Body of pancreas (tissue), 4 donors: ENCODE results near the gene AHCYL2.

ENCODE experiments used
- POLR2A ChIP-seq, 3 donors: fragments of 450-650 bp; IDR thresholded peaks; one replicate each; pipeline ENCODE4 v1.6.1; 2016; ENCODE audit warnings: antibody characterized with exemption in 3 of 3, mild to moderate bottlenecking in 2 of 3
- TF ChIP-seq, protein P1 (sequence below), 7 experiments: fragments of 450-650 bp in 4 of 7; fragments of 200-600 bp in 3 of 7; sonication (generic) in 3 of 7; IDR thresholded peaks; one replicate each; pipeline ENCODE4 v1.5.1; 2016 to 2019; ENCODE audit warnings: antibody characterized with exemption in 7 of 7

DNA sequence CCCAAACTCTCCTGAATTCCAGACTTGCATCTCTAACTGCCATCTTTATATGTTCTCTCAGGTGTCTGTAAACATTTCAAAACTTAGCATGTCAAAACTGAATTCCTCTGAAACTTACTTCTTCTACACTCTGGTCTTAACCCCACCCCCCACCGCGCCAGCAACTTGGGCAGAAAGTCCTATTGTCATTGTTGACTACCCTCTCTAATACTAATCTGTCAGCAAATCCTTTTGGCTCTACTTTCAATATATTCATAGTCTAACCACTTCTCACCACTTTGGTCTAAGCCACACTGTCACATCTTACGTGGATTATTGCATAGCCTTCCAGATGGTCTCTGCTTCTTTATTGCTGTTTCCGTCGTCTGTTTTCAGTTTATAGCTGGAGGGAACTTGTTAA, 86.6 kb downstream of the AHCYL2 start:
- TF ChIP-seq, protein P1, sequence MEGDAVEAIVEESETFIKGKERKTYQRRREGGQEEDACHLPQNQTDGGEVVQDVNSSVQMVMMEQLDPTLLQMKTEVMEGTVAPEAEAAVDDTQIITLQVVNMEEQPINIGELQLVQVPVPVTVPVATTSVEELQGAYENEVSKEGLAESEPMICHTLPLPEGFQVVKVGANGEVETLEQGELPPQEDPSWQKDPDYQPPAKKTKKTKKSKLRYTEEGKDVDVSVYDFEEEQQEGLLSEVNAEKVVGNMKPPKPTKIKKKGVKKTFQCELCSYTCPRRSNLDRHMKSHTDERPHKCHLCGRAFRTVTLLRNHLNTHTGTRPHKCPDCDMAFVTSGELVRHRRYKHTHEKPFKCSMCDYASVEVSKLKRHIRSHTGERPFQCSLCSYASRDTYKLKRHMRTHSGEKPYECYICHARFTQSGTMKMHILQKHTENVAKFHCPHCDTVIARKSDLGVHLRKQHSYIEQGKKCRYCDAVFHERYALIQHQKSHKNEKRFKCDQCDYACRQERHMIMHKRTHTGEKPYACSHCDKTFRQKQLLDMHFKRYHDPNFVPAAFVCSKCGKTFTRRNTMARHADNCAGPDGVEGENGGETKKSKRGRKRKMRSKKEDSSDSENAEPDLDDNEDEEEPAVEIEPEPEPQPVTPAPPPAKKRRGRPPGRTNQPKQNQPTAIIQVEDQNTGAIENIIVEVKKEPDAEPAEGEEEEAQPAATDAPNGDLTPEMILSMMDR (IDR thresholded peaks at IDR 0.05) = no peak
- no peak for TF ChIP-seq POLR2A (IDR thresholded peaks at IDR 0.05)
